HEK293 (cell line): ENCODE data around the gene MED13L.

Experiments used
- GLI2 ChIP-seq: fragments of 450-650 bp; formaldehyde crosslinking; IDR thresholded peaks from 2 replicates; pipeline ENCODE4; 2017; ENCODE audit warnings: missing biosample characterization, missing genetic modification characterization, low read depth, borderline replicate concordance
- GLIS1 ChIP-seq: fragments of 450-650 bp; formaldehyde crosslinking; IDR thresholded peaks from 2 replicates; pipeline ENCODE4 v1.5.1; 2016; ENCODE audit warnings: missing biosample characterization, missing genetic modification characterization
- KLF8 ChIP-seq: fragments of 450-650 bp; formaldehyde crosslinking; IDR thresholded peaks from 2 replicates; pipeline ENCODE4 v1.5.1; 2016; ENCODE audit warnings: missing biosample characterization, missing genetic modification characterization
- OSR2 ChIP-seq: fragments of 450-650 bp; formaldehyde crosslinking; IDR thresholded peaks from 2 replicates; pipeline ENCODE4 v1.5.1; 2016; ENCODE audit warnings: missing biosample characterization, missing genetic modification characterization
- SCRT1 ChIP-seq: fragments of 450-650 bp; formaldehyde crosslinking; IDR thresholded peaks from 2 replicates; pipeline ENCODE4 v1.5.1; 2016; ENCODE audit warnings: missing biosample characterization, missing genetic modification characterization, borderline replicate concordance
- ZFP37 ChIP-seq: fragments of 450-650 bp; formaldehyde crosslinking; IDR thresholded peaks from 2 replicates; pipeline ENCODE4 v1.5.1; 2016; ENCODE audit warnings: missing biosample characterization, missing genetic modification characterization
- ZNF114 ChIP-seq: fragments of 450-650 bp; formaldehyde crosslinking; IDR thresholded peaks from 2 replicates; pipeline ENCODE4 v1.5.0; 2017; ENCODE audit warnings: missing biosample characterization, missing genetic modification characterization
- ZNF140 ChIP-seq: fragments of 450-650 bp; formaldehyde crosslinking; IDR thresholded peaks from 2 replicates; pipeline ENCODE4 v1.5.1; 2016; ENCODE audit warnings: missing biosample characterization, missing genetic modification characterization
- ZNF155 ChIP-seq: fragments of 450-650 bp; formaldehyde crosslinking; IDR thresholded peaks from 2 replicates; pipeline ENCODE4 v1.5.1; 2016; ENCODE audit warnings: missing biosample characterization, missing genetic modification characterization
- ZNF239 ChIP-seq: fragments of 450-650 bp; formaldehyde crosslinking; IDR thresholded peaks from 2 replicates; pipeline ENCODE4 v1.5.1; 2016; ENCODE audit warnings: missing biosample characterization, missing genetic modification characterization
- ZNF248 ChIP-seq: fragments of 450-650 bp; formaldehyde crosslinking; IDR thresholded peaks from 2 replicates; pipeline ENCODE4 v1.5.1; 2017; ENCODE audit warnings: missing biosample characterization, missing genetic modification characterization
- ZNF292 ChIP-seq: fragments of 450-650 bp; formaldehyde crosslinking; IDR thresholded peaks from 2 replicates; pipeline ENCODE4 v1.5.1; 2016; ENCODE audit warnings: low read depth, missing biosample characterization, missing genetic modification characterization, borderline replicate concordance
- ZNF311 ChIP-seq: fragments of 450-650 bp; formaldehyde crosslinking; IDR thresholded peaks from 2 replicates; pipeline ENCODE4 v1.5.1; 2017; ENCODE audit warnings: missing biosample characterization, missing genetic modification characterization, borderline replicate concordance
- ZNF514 ChIP-seq: fragments of 450-650 bp; formaldehyde crosslinking; IDR thresholded peaks from 2 replicates; pipeline ENCODE4 v1.5.1; 2016; ENCODE audit warnings: missing biosample characterization, missing genetic modification characterization
- ZNF544 ChIP-seq: fragments of 450-650 bp; formaldehyde crosslinking; IDR thresholded peaks from 2 replicates; pipeline ENCODE4 v1.5.0; 2017; ENCODE audit warnings: missing biosample characterization, missing genetic modification characterization
- ZNF621 ChIP-seq: fragments of 450-650 bp; formaldehyde crosslinking; IDR thresholded peaks from 2 replicates; pipeline ENCODE4 v1.5.1; 2017; ENCODE audit warnings: missing biosample characterization, missing genetic modification characterization
- ZNF707 ChIP-seq: fragments of 450-650 bp; formaldehyde crosslinking; IDR thresholded peaks from 2 replicates; pipeline ENCODE4 v1.5.1; 2016; ENCODE audit warnings: missing biosample characterization, missing genetic modification characterization
- ZSCAN30 ChIP-seq: fragments of 450-650 bp; IDR thresholded peaks from 2 replicates; pipeline ENCODE4 v1.5.1; 2018; ENCODE audit warnings: missing biosample characterization, mild to moderate bottlenecking, missing genetic modification characterization, moderate library complexity
- TF ChIP-seq, protein P1 (sequence below): fragments of 450-650 bp; formaldehyde crosslinking; IDR thresholded peaks from 2 replicates; pipeline ENCODE4 v1.5.1; 2016; ENCODE audit warnings: missing biosample characterization, missing genetic modification characterization
- TF ChIP-seq, protein P2 (sequence below): fragments of 450-650 bp; formaldehyde crosslinking; IDR thresholded peaks from 2 replicates; pipeline ENCODE4 v1.5.1; 2017; ENCODE audit warnings: missing biosample characterization, missing genetic modification characterization
- TF ChIP-seq, protein P3 (sequence below): fragments of 450-650 bp; formaldehyde crosslinking; optimal IDR thresholded peaks from 2 replicates; pipeline ENCODE3; 2016; ENCODE audit warnings: missing biosample characterization, mild to moderate bottlenecking, missing genetic modification characterization
- TF ChIP-seq, protein P4 (sequence below): fragments of 450-650 bp; formaldehyde crosslinking; IDR thresholded peaks from 2 replicates; pipeline ENCODE4 v1.5.1; 2016; ENCODE audit warnings: missing biosample characterization, missing genetic modification characterization
- TF ChIP-seq, protein P5 (sequence below): fragments of 450-650 bp; formaldehyde crosslinking; IDR thresholded peaks from 2 replicates; pipeline ENCODE4 v1.5.1; 2016; ENCODE audit warnings: missing biosample characterization, missing genetic modification characterization
- TF ChIP-seq, protein P6 (sequence below): fragments of 450-650 bp; formaldehyde crosslinking; IDR thresholded peaks from 2 replicates; pipeline ENCODE4 v1.5.1; 2016; ENCODE audit warnings: missing biosample characterization, missing genetic modification characterization
- TF ChIP-seq, protein P7 (sequence below): fragments of 450-650 bp; formaldehyde crosslinking; IDR thresholded peaks from 2 replicates; pipeline ENCODE4 v1.5.1; 2016; ENCODE audit warnings: missing biosample characterization, missing genetic modification characterization
- TF ChIP-seq, protein P8 (sequence below): fragments of 450-650 bp; formaldehyde crosslinking; IDR thresholded peaks from 2 replicates; pipeline ENCODE4 v1.5.1; 2017; ENCODE audit warnings: missing biosample characterization, missing genetic modification characterization
- TF ChIP-seq, protein P9 (sequence below): fragments of 450-650 bp; formaldehyde crosslinking; IDR thresholded peaks from 2 replicates; pipeline ENCODE4 v1.5.1; 2017; ENCODE audit warnings: missing biosample characterization, mild to moderate bottlenecking, missing genetic modification characterization, moderate library complexity

MED13L gene

DNA sequence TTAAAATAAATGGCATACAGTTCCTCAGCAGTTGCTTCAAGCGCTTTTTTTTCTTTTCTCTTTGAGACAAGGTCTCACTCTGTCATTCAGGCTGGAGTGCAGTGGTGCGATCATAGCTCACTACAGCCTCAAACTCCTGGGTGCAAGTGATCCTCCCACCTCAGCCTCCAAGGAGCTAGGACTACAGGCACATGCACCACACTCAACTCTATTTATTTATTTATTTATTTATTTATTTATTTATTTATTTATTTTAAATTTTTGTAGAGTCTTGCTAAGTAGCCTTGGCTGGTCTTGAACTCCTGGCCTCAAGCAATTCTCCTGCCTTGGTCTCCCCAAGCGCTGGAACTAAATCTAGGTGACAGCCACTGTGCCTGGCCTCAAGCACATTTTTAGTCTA, 132.0 kb downstream of the MED13L start (continued):
- TF ChIP-seq, protein P1, sequence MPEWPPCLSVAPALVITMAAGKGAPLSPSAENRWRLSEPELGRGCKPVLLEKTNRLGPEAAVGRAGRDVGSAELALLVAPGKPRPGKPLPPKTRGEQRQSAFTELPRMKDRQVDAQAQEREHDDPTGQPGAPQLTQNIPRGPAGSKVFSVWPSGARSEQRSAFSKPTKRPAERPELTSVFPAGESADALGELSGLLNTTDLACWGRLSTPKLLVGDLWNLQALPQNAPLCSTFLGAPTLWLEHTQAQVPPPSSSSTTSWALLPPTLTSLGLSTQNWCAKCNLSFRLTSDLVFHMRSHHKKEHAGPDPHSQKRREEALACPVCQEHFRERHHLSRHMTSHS (tag by site-specific recombination), result no peak
- TF ChIP-seq ZFP37 (tag by site-specific recombination), result 0 out of 2 replicates have a peak, but pooled peaks have one; percentile 74
- TF ChIP-seq, protein P2, sequence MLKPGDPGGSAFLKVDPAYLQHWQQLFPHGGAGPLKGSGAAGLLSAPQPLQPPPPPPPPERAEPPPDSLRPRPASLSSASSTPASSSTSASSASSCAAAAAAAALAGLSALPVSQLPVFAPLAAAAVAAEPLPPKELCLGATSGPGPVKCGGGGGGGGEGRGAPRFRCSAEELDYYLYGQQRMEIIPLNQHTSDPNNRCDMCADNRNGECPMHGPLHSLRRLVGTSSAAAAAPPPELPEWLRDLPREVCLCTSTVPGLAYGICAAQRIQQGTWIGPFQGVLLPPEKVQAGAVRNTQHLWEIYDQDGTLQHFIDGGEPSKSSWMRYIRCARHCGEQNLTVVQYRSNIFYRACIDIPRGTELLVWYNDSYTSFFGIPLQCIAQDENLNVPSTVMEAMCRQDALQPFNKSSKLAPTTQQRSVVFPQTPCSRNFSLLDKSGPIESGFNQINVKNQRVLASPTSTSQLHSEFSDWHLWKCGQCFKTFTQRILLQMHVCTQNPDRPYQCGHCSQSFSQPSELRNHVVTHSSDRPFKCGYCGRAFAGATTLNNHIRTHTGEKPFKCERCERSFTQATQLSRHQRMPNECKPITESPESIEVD (tag by site-specific recombination), result no peak
- TF ChIP-seq, protein P3, sequence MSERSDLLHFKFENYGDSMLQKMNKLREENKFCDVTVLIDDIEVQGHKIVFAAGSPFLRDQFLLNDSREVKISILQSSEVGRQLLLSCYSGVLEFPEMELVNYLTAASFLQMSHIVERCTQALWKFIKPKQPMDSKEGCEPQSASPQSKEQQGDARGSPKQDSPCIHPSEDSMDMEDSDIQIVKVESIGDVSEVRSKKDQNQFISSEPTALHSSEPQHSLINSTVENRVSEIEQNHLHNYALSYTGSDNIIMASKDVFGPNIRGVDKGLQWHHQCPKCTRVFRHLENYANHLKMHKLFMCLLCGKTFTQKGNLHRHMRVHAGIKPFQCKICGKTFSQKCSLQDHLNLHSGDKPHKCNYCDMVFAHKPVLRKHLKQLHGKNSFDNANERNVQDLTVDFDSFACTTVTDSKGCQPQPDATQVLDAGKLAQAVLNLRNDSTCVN (tag by site-specific recombination), result no peak
- no peak for TF ChIP-seq ZNF311 (tag by site-specific recombination)
- TF ChIP-seq ZNF514 (tag by site-specific recombination), result no peak
- TF ChIP-seq KLF8 (tag by site-specific recombination), result no peak
- no peak for TF ChIP-seq ZNF239 (tag by site-specific recombination)
- TF ChIP-seq, protein P4, sequence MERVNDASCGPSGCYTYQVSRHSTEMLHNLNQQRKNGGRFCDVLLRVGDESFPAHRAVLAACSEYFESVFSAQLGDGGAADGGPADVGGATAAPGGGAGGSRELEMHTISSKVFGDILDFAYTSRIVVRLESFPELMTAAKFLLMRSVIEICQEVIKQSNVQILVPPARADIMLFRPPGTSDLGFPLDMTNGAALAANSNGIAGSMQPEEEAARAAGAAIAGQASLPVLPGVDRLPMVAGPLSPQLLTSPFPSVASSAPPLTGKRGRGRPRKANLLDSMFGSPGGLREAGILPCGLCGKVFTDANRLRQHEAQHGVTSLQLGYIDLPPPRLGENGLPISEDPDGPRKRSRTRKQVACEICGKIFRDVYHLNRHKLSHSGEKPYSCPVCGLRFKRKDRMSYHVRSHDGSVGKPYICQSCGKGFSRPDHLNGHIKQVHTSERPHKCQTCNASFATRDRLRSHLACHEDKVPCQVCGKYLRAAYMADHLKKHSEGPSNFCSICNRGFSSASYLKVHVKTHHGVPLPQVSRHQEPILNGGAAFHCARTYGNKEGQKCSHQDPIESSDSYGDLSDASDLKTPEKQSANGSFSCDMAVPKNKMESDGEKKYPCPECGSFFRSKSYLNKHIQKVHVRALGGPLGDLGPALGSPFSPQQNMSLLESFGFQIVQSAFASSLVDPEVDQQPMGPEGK (tag by site-specific recombination), result no peak
- no peak for TF ChIP-seq ZSCAN30 (tag by site-specific recombination)
- no peak for TF ChIP-seq ZNF544 (tag by site-specific recombination)
- no peak for TF ChIP-seq ZNF248 (tag by site-specific recombination)
- TF ChIP-seq ZNF707 (tag by site-specific recombination), result no peak
- TF ChIP-seq GLIS1 (tag by site-specific recombination), result no peak
- TF ChIP-seq, protein P5, sequence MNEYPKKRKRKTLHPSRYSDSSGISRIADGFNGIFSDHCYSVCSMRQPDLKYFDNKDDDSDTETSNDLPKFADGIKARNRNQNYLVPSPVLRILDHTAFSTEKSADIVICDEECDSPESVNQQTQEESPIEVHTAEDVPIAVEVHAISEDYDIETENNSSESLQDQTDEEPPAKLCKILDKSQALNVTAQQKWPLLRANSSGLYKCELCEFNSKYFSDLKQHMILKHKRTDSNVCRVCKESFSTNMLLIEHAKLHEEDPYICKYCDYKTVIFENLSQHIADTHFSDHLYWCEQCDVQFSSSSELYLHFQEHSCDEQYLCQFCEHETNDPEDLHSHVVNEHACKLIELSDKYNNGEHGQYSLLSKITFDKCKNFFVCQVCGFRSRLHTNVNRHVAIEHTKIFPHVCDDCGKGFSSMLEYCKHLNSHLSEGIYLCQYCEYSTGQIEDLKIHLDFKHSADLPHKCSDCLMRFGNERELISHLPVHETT (tag by site-specific recombination), result peak; percentile 34; the same call in 1 of the 2 replicates
- TF ChIP-seq GLI2, result no peak; the same call in 1 of the 2 replicates
- TF ChIP-seq ZNF292 (tag by site-specific recombination), result peak; percentile 73; the same call in 1 of the 2 replicates
- TF ChIP-seq, protein P6, sequence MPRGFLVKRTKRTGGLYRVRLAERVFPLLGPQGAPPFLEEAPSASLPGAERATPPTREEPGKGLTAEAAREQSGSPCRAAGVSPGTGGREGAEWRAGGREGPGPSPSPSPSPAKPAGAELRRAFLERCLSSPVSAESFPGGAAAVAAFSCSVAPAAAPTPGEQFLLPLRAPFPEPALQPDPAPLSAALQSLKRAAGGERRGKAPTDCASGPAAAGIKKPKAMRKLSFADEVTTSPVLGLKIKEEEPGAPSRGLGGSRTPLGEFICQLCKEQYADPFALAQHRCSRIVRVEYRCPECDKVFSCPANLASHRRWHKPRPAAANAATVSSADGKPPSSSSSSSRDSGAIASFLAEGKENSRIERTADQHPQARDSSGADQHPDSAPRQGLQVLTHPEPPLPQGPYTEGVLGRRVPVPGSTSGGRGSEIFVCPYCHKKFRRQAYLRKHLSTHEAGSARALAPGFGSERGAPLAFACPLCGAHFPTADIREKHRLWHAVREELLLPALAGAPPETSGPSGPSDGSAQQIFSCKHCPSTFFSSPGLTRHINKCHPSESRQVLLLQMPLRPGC (tag by site-specific recombination), result no peak
- TF ChIP-seq ZNF114 (tag by site-specific recombination), result no peak
- TF ChIP-seq SCRT1 (tag by site-specific recombination), result no peak
- TF ChIP-seq, protein P7, sequence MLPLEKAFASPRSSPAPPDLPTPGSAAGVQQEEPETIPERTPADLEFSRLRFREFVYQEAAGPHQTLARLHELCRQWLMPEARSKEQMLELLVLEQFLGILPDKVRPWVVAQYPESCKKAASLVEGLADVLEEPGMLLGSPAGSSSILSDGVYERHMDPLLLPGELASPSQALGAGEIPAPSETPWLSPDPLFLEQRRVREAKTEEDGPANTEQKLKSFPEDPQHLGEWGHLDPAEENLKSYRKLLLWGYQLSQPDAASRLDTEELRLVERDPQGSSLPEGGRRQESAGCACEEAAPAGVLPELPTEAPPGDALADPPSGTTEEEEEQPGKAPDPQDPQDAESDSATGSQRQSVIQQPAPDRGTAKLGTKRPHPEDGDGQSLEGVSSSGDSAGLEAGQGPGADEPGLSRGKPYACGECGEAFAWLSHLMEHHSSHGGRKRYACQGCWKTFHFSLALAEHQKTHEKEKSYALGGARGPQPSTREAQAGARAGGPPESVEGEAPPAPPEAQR (tag by site-specific recombination), result no peak
- no peak for TF ChIP-seq ZNF621
- TF ChIP-seq OSR2 (tag by site-specific recombination), result no peak
- TF ChIP-seq ZNF140 (tag by site-specific recombination), result peak; percentile 84; the same call in 1 of the 2 replicates
- no peak for TF ChIP-seq ZNF155 (tag by site-specific recombination)
- TF ChIP-seq, protein P8, sequence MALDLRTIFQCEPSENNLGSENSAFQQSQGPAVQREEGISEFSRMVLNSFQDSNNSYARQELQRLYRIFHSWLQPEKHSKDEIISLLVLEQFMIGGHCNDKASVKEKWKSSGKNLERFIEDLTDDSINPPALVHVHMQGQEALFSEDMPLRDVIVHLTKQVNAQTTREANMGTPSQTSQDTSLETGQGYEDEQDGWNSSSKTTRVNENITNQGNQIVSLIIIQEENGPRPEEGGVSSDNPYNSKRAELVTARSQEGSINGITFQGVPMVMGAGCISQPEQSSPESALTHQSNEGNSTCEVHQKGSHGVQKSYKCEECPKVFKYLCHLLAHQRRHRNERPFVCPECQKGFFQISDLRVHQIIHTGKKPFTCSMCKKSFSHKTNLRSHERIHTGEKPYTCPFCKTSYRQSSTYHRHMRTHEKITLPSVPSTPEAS (tag by site-specific recombination), result no peak
- TF ChIP-seq, protein P9, sequence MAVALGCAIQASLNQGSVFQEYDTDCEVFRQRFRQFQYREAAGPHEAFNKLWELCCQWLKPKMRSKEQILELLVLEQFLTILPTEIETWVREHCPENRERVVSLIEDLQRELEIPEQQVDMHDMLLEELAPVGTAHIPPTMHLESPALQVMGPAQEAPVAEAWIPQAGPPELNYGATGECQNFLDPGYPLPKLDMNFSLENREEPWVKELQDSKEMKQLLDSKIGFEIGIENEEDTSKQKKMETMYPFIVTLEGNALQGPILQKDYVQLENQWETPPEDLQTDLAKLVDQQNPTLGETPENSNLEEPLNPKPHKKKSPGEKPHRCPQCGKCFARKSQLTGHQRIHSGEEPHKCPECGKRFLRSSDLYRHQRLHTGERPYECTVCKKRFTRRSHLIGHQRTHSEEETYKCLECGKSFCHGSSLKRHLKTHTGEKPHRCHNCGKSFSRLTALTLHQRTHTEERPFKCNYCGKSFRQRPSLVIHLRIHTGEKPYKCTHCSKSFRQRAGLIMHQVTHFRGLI (tag by site-specific recombination), result no peak
